GM12872 (cell line): ENCODE measurements around the gene LNX1.

Experiments
- TF ChIP-seq, protein P1 (sequence below): IDR thresholded peaks from 3 replicates; pipeline ENCODE4 v1.5.1; 2011; ENCODE audit warnings: low read depth, mild to moderate bottlenecking, low read length, moderate library complexity; ENCODE audit not compliant: insufficient read depth

The LNX1 gene

DNA sequence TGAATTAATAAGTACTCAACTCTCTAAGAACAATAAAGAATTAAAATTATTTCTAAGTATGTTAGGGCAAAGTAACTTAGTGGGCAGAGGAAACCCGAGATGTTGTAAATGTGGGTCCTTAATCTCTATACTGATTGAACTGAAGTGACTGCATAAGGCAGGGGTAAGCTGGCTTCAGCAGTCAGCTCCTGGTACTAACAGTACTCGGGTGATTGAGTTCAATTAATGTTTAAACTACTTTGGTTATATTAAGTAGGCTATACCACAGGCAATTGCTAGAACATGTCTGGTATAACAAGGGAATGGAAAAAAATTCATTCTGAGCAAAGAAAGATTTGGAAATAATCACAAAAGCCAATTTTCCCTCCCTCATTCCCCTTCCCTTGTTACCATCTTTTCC, 90.7 kb downstream of the LNX1 start:
- TF ChIP-seq, protein P1, sequence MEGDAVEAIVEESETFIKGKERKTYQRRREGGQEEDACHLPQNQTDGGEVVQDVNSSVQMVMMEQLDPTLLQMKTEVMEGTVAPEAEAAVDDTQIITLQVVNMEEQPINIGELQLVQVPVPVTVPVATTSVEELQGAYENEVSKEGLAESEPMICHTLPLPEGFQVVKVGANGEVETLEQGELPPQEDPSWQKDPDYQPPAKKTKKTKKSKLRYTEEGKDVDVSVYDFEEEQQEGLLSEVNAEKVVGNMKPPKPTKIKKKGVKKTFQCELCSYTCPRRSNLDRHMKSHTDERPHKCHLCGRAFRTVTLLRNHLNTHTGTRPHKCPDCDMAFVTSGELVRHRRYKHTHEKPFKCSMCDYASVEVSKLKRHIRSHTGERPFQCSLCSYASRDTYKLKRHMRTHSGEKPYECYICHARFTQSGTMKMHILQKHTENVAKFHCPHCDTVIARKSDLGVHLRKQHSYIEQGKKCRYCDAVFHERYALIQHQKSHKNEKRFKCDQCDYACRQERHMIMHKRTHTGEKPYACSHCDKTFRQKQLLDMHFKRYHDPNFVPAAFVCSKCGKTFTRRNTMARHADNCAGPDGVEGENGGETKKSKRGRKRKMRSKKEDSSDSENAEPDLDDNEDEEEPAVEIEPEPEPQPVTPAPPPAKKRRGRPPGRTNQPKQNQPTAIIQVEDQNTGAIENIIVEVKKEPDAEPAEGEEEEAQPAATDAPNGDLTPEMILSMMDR = no peak

DNA sequence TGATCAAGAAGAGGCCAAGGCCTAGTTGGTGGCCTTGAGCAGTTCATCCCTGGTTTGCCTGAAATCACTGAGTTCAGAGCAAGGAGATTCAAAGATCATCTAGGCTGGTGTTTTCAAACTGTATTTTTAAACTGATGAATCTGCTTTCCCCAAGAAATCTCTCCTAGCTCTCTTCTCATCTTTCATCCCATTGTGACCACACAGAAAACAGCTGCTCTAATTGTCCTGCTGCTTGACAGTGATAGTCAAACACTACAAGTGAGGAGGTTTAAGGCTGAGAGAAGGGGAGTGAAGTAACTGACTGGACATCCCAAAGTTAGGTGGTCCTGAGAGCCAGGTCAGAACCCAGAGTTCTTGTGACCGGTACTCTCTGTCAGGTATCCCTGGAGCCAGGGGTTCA, 91.5 kb downstream of the LNX1 start:
- TF ChIP-seq, protein P1 = no peak

DNA sequence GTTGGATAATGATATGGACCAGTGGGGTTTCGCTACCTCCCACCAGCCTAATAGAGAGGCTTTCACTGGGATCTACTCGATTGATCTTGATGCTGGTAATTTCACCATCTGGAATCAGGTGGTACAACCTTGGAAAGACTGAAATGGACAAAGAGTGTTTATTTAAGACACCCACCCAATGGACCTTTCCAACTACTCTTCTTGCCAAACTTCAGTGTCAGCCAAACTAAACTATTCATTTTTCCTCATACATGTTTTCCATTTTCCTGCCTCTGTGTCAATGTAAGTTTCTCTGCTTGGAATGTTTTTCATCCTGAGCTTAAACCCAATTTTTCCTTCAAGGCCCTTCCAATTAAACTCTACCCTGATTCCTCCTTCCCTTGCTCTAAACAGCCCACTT, 92.6 kb downstream of the LNX1 start:
- TF ChIP-seq, protein P1 = no peak

DNA sequence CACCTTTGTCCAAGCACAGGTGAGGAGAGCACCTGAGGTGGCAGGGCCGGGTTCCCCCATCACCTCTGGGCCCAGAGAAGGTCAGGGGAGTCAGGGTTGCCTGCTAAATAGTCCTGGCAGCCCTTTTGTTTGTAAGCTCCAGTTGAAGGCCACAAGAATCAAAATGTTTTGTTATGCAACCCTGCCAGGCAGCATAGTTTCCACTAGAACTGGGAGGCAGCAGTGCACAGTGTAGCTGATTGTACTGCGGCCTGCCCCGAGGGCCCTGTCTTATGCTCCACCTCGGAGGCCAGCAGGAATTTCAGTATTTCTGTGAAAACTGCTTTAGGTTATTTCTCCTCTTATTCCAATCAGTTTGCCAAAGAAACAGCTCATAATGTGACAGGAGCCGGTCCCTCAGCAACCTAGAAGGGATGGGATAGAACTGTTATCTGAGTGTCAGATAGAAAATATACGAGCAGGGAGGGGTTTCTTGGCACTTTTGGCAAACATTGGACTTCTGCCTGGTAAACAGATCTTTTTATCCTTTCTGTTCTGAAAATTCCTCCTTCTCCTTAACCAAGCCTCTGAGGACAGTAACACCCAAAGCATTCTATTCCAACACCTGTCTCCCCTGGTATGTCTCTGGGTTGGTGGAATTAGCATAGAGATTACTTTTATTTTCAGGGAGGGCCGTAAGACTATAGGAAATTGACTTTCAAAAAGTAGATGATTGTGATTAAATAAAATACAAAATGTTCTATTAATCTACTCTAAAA, 93.6 kb downstream of the LNX1 start:
- TF ChIP-seq, protein P1 = no peak

DNA sequence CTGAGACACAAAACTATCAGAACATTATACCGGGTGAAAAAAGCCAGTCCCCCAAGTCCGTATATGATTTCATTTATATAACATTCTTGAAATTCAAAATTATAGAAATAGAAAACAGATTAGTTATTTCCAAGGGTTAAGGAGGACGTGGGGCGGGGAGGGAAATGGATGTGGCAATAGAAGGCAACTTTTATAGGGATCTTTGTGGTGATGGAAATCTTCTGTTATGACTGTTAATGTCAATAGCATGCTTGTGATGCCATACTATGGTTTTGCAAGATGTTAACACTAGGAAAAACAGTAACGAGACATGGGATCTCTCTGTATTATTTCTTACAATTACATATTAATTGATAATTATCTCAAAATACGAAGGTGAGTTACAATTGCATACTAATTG, 96.4 kb downstream of the LNX1 start:
- TF ChIP-seq, protein P1 = no peak

DNA sequence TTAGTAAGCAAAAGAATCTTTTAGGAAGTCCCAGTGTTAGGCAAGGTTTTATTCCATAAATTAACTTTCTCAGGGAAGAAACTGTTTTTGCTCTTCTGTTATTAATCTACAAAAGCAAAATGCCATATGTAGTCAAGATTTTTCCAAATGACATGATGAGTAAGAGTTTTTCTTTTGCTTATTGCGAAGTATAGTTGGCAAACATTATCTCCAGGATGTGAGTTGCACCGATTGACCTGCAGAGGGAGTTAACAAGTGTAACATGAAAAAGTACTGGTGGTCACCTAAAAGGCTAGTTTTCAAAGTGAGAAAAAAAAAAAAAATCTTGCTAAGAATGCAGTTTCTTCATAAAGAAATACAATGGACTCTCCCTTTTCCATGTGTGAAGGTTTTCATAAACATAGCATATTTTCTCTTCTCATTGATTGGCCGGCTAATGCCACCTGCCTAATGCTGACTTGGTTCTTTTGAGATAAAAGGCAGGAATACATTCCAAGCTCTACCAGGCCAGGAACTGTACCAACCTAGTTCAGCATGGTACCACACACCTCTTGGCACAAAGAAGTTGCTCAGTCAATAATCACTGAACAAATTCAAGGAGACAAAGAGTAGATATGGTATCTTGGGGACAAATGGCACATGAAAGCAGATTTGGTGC, 100.2 kb downstream of the LNX1 start:
- TF ChIP-seq, protein P1 = peak; percentile 66

DNA sequence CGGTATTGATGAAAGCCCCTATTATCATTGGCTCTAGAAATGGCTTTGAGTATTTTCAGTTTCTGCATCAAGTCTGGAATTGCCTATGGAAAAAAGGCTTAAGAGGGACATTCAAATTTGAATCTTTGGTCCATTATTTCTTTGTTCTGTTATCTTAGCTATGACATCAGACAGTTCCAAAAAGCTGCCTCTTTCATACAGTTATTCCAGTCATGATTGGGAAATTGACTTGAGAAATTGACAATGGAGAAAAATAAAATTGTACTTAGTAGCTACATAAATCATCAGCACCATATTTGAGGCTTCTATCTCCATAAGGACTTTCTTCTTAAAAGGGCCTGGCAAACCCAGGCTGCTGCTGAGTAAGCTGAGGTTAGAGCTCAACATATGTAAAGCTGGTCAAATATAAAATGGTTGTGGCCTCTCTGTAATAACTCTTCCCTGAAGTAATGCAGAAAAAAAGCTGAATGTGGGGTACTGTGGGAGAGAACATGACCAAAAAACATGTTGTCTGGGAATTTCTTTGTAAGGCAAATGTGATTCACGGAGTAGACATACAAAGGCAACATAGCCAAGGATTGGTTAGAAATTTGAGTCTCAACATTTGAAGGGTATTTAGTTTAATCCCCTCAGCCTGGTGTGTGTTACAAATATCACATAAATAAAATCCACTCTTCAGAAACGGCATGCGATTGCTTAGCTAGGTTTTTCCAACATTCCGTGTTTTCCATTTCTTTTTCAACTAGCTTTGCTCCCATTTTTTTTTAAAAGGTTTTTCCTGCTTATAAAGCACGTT, 100.9 kb downstream of the LNX1 start:
- TF ChIP-seq, protein P1 = no peak
